ENCODE data around the gene TMEM237. TPM values are rescaled to one million over a fixed set of nuclear protein-coding genes. Genes with fewer than 3 reads are reported as not detected.
"Not testable (repeated sequence)": the region's sequence is repeated elsewhere in the genome, so short reads cannot be mapped to it uniquely, and the experiment has no call there.

The TMEM237 gene
- 37.5 TPM for polyA plus RNA-seq (ENCODE audit: insufficient read length)

GRCh38 chr2:201643216-201643890 lies at the start of gene TMEM237:
Gene TMEM237, minus strand, starts transcription at chr2:201643503. Its CDS starts 103 bp downstream, at chr2:201643400.
- no peak for DNase-seq (ENCODE audit: low read depth)

GRCh38 chr2:201685156-201685555 lies 41.9 kb upstream of the TMEM237 start:
- no peak for DNase-seq (ENCODE audit: low read depth)

- no peak for DNase-seq (ENCODE audit: low read depth)
Measured at GRCh38 chr2:201680743-201681142, 37.4 kb upstream of the TMEM237 start.

GRCh38 chr2:201678401-201678800 lies 35.1 kb upstream of the TMEM237 start:
- no peak for DNase-seq (ENCODE audit: low read depth)

GRCh38 chr2:201675454-201675853 lies 32.2 kb upstream of the TMEM237 start:
- DNase-seq (ENCODE audit: low read depth): no peak

- no peak for DNase-seq (ENCODE audit: low read depth)
Measured at GRCh38 chr2:201674794-201675193, 31.5 kb upstream of the TMEM237 start.

GRCh38 chr2:201674298-201674697 lies 31.0 kb upstream of the TMEM237 start:
- DNase-seq (ENCODE audit: low read depth): no peak

- DNase-seq (ENCODE audit: low read depth): no peak
Measured at GRCh38 chr2:201673546-201673945, 30.2 kb upstream of the TMEM237 start.

GRCh38 chr2:201671205-201671604 lies 27.9 kb upstream of the TMEM237 start:
- not testable (repeated sequence) for DNase-seq (ENCODE audit: low read depth)

GRCh38 chr2:201669865-201670264 lies 26.6 kb upstream of the TMEM237 start:
- no peak for DNase-seq (ENCODE audit: low read depth)

- DNase-seq (ENCODE audit: low read depth): no peak
Measured at GRCh38 chr2:201668402-201668910, 25.2 kb upstream of the TMEM237 start.

- no peak for DNase-seq (ENCODE audit: low read depth)
Measured at GRCh38 chr2:201664334-201664733, 21.0 kb upstream of the TMEM237 start.

GRCh38 chr2:201661366-201661765 lies 18.1 kb upstream of the TMEM237 start:
- no peak for DNase-seq (ENCODE audit: low read depth)

- no peak for DNase-seq (ENCODE audit: low read depth)
Measured at GRCh38 chr2:201660293-201660895, 17.1 kb upstream of the TMEM237 start.

- DNase-seq (ENCODE audit: low read depth): no peak
Measured at GRCh38 chr2:201656740-201657139, 13.4 kb upstream of the TMEM237 start.

- no peak for DNase-seq (ENCODE audit: low read depth)
Measured at GRCh38 chr2:201656102-201656501, 12.8 kb upstream of the TMEM237 start.

- no peak for DNase-seq (ENCODE audit: low read depth)
Measured at GRCh38 chr2:201654616-201655384, 11.5 kb upstream of the TMEM237 start.

- DNase-seq (ENCODE audit: low read depth): no peak
Measured at GRCh38 chr2:201653221-201653620, 9.9 kb upstream of the TMEM237 start.

GRCh38 chr2:201649442-201649841 lies 6.1 kb upstream of the TMEM237 start:
- no peak for DNase-seq (ENCODE audit: low read depth)

GRCh38 chr2:201647431-201647830 lies 4.1 kb upstream of the TMEM237 start:
- no peak for DNase-seq (ENCODE audit: low read depth)

GRCh38 chr2:201644001-201644400 lies 698 bp upstream of the TMEM237 start:
- DNase-seq (ENCODE audit: low read depth): no peak

- no peak for DNase-seq (ENCODE audit: low read depth)
Measured at GRCh38 chr2:201642579-201643215, 606 bp downstream of the TMEM237 start.

Measured in forelimb muscle (tissue), 1 donor.